HepG2 (cell line): ENCODE results near the gene TPPP2. TPM values are rescaled to one million over a fixed set of nuclear protein-coding genes. Genes with fewer than 3 reads are reported as not detected.

ENCODE experiments used
- ARNT2 ChIP-seq: sonication (generic); formaldehyde crosslinking; IDR thresholded peaks from 2 replicates; pipeline ENCODE4 v1.8.0; 2022; ENCODE audit warnings: mild to moderate bottlenecking, low read depth, missing genetic modification reagents, moderate library complexity
- DR1 ChIP-seq: sonication (generic); formaldehyde crosslinking; IDR thresholded peaks from 2 replicates; pipeline ENCODE4 v1.8.0; 2021; ENCODE audit warnings: mild to moderate bottlenecking, missing genetic modification reagents, inconsistent platforms
- GTF2F1 ChIP-seq: fragments of 150-350 bp; IDR thresholded peaks from 2 replicates; pipeline ENCODE4 v1.6.1; 2014; ENCODE audit warnings: low read length
- HIVEP1 ChIP-seq: sonication (generic); formaldehyde crosslinking; IDR thresholded peaks from 2 replicates; pipeline ENCODE4 v1.4.0; 2020; ENCODE audit warnings: mild to moderate bottlenecking, missing genetic modification reagents
- MATR3 ChIP-seq: sonication (generic); formaldehyde crosslinking; IDR thresholded peaks from 2 replicates; pipeline ENCODE4 v1.4.0; 2020; ENCODE audit warnings: missing genetic modification reagents
- PAF1 ChIP-seq: IDR thresholded peaks from 2 replicates; pipeline ENCODE4 v1.6.1; 2016; ENCODE audit warnings: missing genetic modification reagents, missing compliant biosample characterization
- PATZ1 ChIP-seq: sonication (generic); formaldehyde crosslinking; IDR thresholded peaks from 2 replicates; pipeline ENCODE4 v1.4.0; 2020; ENCODE audit warnings: missing genetic modification reagents
- PREB ChIP-seq: sonication (generic); formaldehyde crosslinking; IDR thresholded peaks from 2 replicates; pipeline ENCODE4 v1.4.0; 2020; ENCODE audit warnings: missing genetic modification reagents
- PRPF4 ChIP-seq: fragments of 200-400 bp; formaldehyde crosslinking; IDR thresholded peaks from 2 replicates; pipeline ENCODE4 v1.6.1; 2016; ENCODE audit warnings: low read length, low read depth; ENCODE audit not compliant: poor library complexity, severe bottlenecking
- THYN1 ChIP-seq: sonication (generic); formaldehyde crosslinking; IDR thresholded peaks from 2 replicates; pipeline ENCODE4 v1.8.1; 2023; ENCODE audit warnings: low read depth, mild to moderate bottlenecking, moderate library complexity, missing genetic modification reagents, borderline replicate concordance
- TP53 ChIP-seq: sonication (generic); formaldehyde crosslinking; conservative IDR thresholded peaks from 2 replicates; pipeline ENCODE4 v1.4.0; 2020; ENCODE audit warnings: missing genetic modification reagents
- XBP1 ChIP-seq: sonication (generic); formaldehyde crosslinking; IDR thresholded peaks from 2 replicates; pipeline ENCODE4 v1.5.0; 2020; ENCODE audit warnings: missing genetic modification reagents
- YEATS2 ChIP-seq: sonication (generic); formaldehyde crosslinking; IDR thresholded peaks from 2 replicates; pipeline ENCODE4 v1.4.0; 2020; ENCODE audit warnings: missing genetic modification reagents, borderline replicate concordance
- ZBTB20 ChIP-seq: sonication (generic); formaldehyde crosslinking; IDR thresholded peaks from 2 replicates; pipeline ENCODE4 v1.8.1; 2023; ENCODE audit warnings: missing genetic modification reagents, low read depth, mild to moderate bottlenecking, borderline replicate concordance
- ZNF609 ChIP-seq: sonication (generic); formaldehyde crosslinking; IDR thresholded peaks from 2 replicates; pipeline ENCODE4 v1.4.0; 2020; ENCODE audit warnings: mild to moderate bottlenecking, missing genetic modification reagents, borderline replicate concordance
- ZNF652 ChIP-seq: IDR thresholded peaks from 2 replicates; pipeline ENCODE4 v1.6.1; 2016; ENCODE audit warnings: low read depth, borderline replicate concordance
- ZNF670 ChIP-seq: sonication (generic); formaldehyde crosslinking; IDR thresholded peaks from 2 replicates; pipeline ENCODE4 v1.8.0; 2022; ENCODE audit warnings: mild to moderate bottlenecking, missing genetic modification reagents, borderline replicate concordance
- ZNF800 ChIP-seq: sonication (generic); formaldehyde crosslinking; IDR thresholded peaks from 2 replicates; pipeline ENCODE4 v1.4.0; 2020; ENCODE audit warnings: missing genetic modification reagents
- polyA plus RNA-seq, 8 experiments: library from polyadenylated mRNA; depleted of rRNA in 3 of 8; stranded (reverse) in 7 of 8; unstranded in 1 of 8; fragments of >200 nt; fragmentation: Illumina TruSeq in 4 of 8; extraction: Trizol in 4 of 8; gene quantifications; 2 replicates each; pipeline versions ENCODE4 v1.2.1 to v1.2.3, GENCODE V29; 2011 to 2016; ENCODE audit warnings: low read depth in 4 of 8, missing spikeins in 1 of 8, mixed read lengths in 1 of 8; ENCODE audit not compliant: insufficient read depth in 1 of 8
- total RNA-seq, 5 experiments: library from RNA; depleted of rRNA; stranded (reverse); fragments of >200 nt; fragmentation: Illumina TruSeq; extraction: Trizol; gene quantifications; 2 replicates each; pipeline ENCODE4 v1.2.3, GENCODE V29; 2016; ENCODE audit warnings: low read depth in 1 of 5

Gene TPPP2
- total and polyA plus RNA-seq, 2 of the 13 experiments (the other 11 are each of a cell fraction or from before 2014, with no cell fraction given) = 0.58 to 4.2 TPM

- TF ChIP-seq TP53 (CRISPR knock-in tag) (no peak), XBP1 (CRISPR knock-in tag) (no peak), HIVEP1 (0 out of 2 replicates have a peak, but pooled peaks have one; percentile 47), MATR3 (CRISPR knock-in tag) (no peak), PAF1 (no peak), ZNF670 (CRISPR knock-in tag) (no peak), GTF2F1 (0 out of 2 replicates have a peak, but pooled peaks have one; percentile 37), ARNT2 (CRISPR knock-in tag) (peak; percentile 66; the same call in 1 of the 2 replicates), DR1 (CRISPR knock-in tag) (no peak; the same call in 1 of the 2 replicates), ZNF609 (CRISPR knock-in tag) (0 out of 2 replicates have a peak, but pooled peaks have one; percentile 32), PRPF4 (no peak), THYN1 (no peak), ZNF800 (CRISPR knock-in tag) (peak; percentile 62; the same call in 1 of the 2 replicates), PATZ1 (CRISPR knock-in tag) (peak; percentile 70), ZNF652 (no peak), PREB (no peak), YEATS2 (peak; percentile 45; the same call in 1 of the 2 replicates), ZBTB20 (CRISPR knock-in tag) (peak; percentile 59; the same call in 1 of the 2 replicates)
Measured at GRCh38 chr14:20989787-20990600, 40.0 kb upstream of the TPPP2 start, which contains the start of gene METTL17 (continued).
